ENCODE results near the gene NOMO2. TPM values are rescaled to one million over a fixed set of nuclear protein-coding genes. Genes with fewer than 3 reads are reported as not detected.
A peak's percentile ranks its signal among the peaks of the same experiment; 100 is the strongest.
"Not testable (repeated sequence)": the region's sequence is repeated elsewhere in the genome, so short reads cannot be mapped to it uniquely, and the experiment has no call there.

NOMO2 gene
- total RNA-seq, 1 experiment from 2014 or later, result 110 TPM

DNA sequence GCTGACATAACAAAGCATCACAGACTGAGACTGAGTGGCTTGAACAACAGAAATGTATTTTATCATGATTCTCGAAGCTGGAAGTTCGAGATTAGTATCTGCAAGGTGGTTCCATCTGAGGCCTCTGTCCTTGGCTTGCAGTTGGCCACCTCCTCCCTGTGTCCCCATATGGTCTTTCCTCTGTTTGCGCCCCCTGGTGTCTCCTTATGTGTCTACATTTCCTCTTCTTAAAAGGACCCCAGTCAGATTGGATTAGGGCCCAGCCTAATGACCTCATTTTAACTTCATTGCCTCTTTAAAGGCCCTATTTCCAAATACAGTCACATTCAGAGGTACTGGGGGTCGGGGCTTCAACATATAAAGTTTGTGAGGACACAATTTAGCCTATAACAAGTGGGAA lies 30.0 kb upstream of the NOMO2 start:
- H3K9me3 ChIP-seq (ENCODE audit: control insufficient read depth in 1 of 2, insufficient read depth in 1 of 2, low read depth in 1 of 2, low read length in 2 of 2); H4K20me1 ChIP-seq (ENCODE audit: insufficient read depth); H3K79me2 ChIP-seq (ENCODE audit: insufficient read depth, low read length); H3K36me3 ChIP-seq (ENCODE audit: control insufficient read depth in 1 of 2, insufficient read depth in 2 of 2, low read length in 2 of 2); BruUV-seq (replicated peaks); H2AFZ ChIP-seq (ENCODE audit: low read depth, low read length, poor library complexity, severe bottlenecking); H3K9ac ChIP-seq (ENCODE audit: low read length); POLR2A ChIA-PET; H3K9me2 ChIP-seq (ENCODE audit: insufficient read depth); CTCF ChIA-PET; RAD21 ChIA-PET (ENCODE audit: low non-redundant PET in 1 of 2, low total read pairs in 2 of 2, uncharacterized antibody in 2 of 2, unreplicated experiment in 2 of 2); intact Hi-C loops (cut with micrococcal nuclease); H3K27me3 ChIP-seq (ENCODE audit: insufficient read depth, low read length); H3K4me2 ChIP-seq (ENCODE audit: low read length); H3K4me3 ChIP-seq (replicated peaks in 1 of 2; ENCODE audit: low read depth in 1 of 2, low read length in 2 of 2); H3K27ac ChIP-seq (ENCODE audit: low read depth, low read length): not testable (repeated sequence)
- 0 out of 2 replicates have a peak, but pooled peaks have one; percentile 22 for TF ChIP-seq RAD21 (IDR thresholded peaks at IDR 0.05; ENCODE audit: low read depth)
- TF ChIP-seq CBX3 (IDR thresholded peaks at IDR 0.05; ENCODE audit: low read depth), result 0 out of 2 replicates have a peak, but pooled peaks have one; percentile 37
- TF ChIP-seq, protein P1, sequence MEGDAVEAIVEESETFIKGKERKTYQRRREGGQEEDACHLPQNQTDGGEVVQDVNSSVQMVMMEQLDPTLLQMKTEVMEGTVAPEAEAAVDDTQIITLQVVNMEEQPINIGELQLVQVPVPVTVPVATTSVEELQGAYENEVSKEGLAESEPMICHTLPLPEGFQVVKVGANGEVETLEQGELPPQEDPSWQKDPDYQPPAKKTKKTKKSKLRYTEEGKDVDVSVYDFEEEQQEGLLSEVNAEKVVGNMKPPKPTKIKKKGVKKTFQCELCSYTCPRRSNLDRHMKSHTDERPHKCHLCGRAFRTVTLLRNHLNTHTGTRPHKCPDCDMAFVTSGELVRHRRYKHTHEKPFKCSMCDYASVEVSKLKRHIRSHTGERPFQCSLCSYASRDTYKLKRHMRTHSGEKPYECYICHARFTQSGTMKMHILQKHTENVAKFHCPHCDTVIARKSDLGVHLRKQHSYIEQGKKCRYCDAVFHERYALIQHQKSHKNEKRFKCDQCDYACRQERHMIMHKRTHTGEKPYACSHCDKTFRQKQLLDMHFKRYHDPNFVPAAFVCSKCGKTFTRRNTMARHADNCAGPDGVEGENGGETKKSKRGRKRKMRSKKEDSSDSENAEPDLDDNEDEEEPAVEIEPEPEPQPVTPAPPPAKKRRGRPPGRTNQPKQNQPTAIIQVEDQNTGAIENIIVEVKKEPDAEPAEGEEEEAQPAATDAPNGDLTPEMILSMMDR (IDR thresholded peaks at IDR 0.05 in 2 of 3, conservative IDR thresholded peaks at IDR 0.05 in 1 of 3; ENCODE audit: borderline replicate concordance in 1 of 3, insufficient read depth in 1 of 3, low read depth in 2 of 3, low read length in 2 of 3), result peak; percentile 23 to 52 (median 45); a peak in 5 of 6 replicates
- peak; percentile 86 for TF ChIP-seq SRF (IDR thresholded peaks at IDR 0.05; ENCODE audit: low read depth)
- peaks cover 17 to 47% of the 10 kb centered on the region in 2 experiments for H3K4me1 ChIP-seq (ENCODE audit: control insufficient read depth in 1 of 2, insufficient read depth in 2 of 2, low read length in 2 of 2)
- ATAC-seq (peak; percentile 48), DNase-seq (ENCODE audit: low read depth, low spot score) (peak; percentile 66)

DNA sequence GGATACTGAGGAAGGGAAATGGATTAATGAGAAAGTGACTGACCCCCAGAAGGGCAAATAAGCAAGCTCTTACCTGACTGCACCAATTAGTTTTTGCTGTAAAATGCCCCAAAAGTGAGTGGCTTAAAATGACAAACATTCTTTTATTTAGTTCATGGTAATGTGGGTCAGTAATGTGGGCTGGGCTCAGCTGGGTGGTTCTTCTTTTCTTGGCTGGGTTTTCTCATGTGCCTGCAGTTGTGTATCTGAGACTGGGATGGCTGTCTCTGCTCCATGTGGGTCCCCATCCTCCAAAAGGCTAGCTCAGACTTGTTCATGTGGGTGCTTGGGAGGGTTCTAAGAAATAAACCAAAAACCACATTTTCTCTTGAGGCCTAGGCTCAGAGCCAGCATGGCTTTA lies 29.5 kb upstream of the NOMO2 start:
- DNase-seq (ENCODE audit: low read depth, low spot score); H3K9me2 ChIP-seq (ENCODE audit: insufficient read depth); H3K4me2 ChIP-seq (ENCODE audit: low read length); H3K4me3 ChIP-seq (replicated peaks in 1 of 2; ENCODE audit: low read depth in 1 of 2, low read length in 2 of 2); CTCF ChIA-PET; H3K36me3 ChIP-seq (ENCODE audit: control insufficient read depth in 1 of 2, insufficient read depth in 2 of 2, low read length in 2 of 2); ATAC-seq; intact Hi-C loops (cut with micrococcal nuclease); H2AFZ ChIP-seq (ENCODE audit: low read depth, low read length, poor library complexity, severe bottlenecking); BruUV-seq (replicated peaks); H3K27ac ChIP-seq (ENCODE audit: low read depth, low read length); H3K9me3 ChIP-seq (ENCODE audit: control insufficient read depth in 1 of 2, insufficient read depth in 1 of 2, low read depth in 1 of 2, low read length in 2 of 2); H3K79me2 ChIP-seq (ENCODE audit: insufficient read depth, low read length); H3K27me3 ChIP-seq (ENCODE audit: insufficient read depth, low read length); H4K20me1 ChIP-seq (ENCODE audit: insufficient read depth); H3K9ac ChIP-seq (ENCODE audit: low read length); RAD21 ChIA-PET (ENCODE audit: low non-redundant PET in 1 of 2, low total read pairs in 2 of 2, uncharacterized antibody in 2 of 2, unreplicated experiment in 2 of 2); POLR2A ChIA-PET: not testable (repeated sequence)
- H3K4me1 ChIP-seq (ENCODE audit: control insufficient read depth in 1 of 2, insufficient read depth in 2 of 2, low read length in 2 of 2), result peaks cover 17 to 47% of the 10 kb centered on the region in 2 experiments

DNA sequence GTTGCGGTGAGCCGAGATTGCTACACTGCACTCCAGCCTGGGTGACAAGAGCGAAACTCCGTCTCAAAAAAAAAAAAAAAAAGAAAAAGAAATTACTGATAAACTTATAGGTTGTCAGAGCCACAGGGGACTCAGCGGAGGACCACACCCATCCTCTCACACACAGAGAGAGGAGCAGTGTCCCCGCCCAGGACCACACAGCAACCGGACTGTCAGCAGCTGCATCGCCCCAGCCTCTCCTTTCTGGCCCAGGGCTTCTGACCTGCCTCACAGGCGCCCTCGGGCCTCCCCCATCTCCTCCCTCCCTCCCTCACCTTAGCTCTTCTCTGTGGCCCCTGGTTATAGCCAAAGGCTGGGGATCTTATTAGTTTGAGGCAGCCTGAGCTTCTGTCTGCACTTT lies 27.9 kb upstream of the NOMO2 start:
- H3K4me3 ChIP-seq (replicated peaks in 1 of 2; ENCODE audit: low read depth in 1 of 2, low read length in 2 of 2); intact Hi-C loops (cut with micrococcal nuclease); H4K20me1 ChIP-seq (ENCODE audit: insufficient read depth); H3K36me3 ChIP-seq (ENCODE audit: control insufficient read depth in 1 of 2, insufficient read depth in 2 of 2, low read length in 2 of 2); H2AFZ ChIP-seq (ENCODE audit: low read depth, low read length, poor library complexity, severe bottlenecking); ATAC-seq; H3K9ac ChIP-seq (ENCODE audit: low read length); H3K79me2 ChIP-seq (ENCODE audit: insufficient read depth, low read length); H3K27ac ChIP-seq (ENCODE audit: low read depth, low read length); CTCF ChIA-PET; BruUV-seq (replicated peaks); POLR2A ChIA-PET; H3K4me2 ChIP-seq (ENCODE audit: low read length); DNase-seq (ENCODE audit: low read depth, low spot score); H3K27me3 ChIP-seq (ENCODE audit: insufficient read depth, low read length); RAD21 ChIA-PET (ENCODE audit: low non-redundant PET in 1 of 2, low total read pairs in 2 of 2, uncharacterized antibody in 2 of 2, unreplicated experiment in 2 of 2); H3K9me2 ChIP-seq (ENCODE audit: insufficient read depth); H3K9me3 ChIP-seq (ENCODE audit: control insufficient read depth in 1 of 2, insufficient read depth in 1 of 2, low read depth in 1 of 2, low read length in 2 of 2): not testable (repeated sequence)
- peaks cover 11 to 34% of the 10 kb centered on the region in 2 experiments for H3K4me1 ChIP-seq (ENCODE audit: control insufficient read depth in 1 of 2, insufficient read depth in 2 of 2, low read length in 2 of 2)

Measured in HCT116 (cell line).